ENCODE results near the gene SCFD2. TPM values are rescaled to one million over a fixed set of nuclear protein-coding genes. Genes with fewer than 3 reads are reported as not detected.
"Not testable (repeated sequence)": the region's sequence is repeated elsewhere in the genome, so short reads cannot be mapped to it uniquely, and the experiment has no call there.

Gene SCFD2
- total RNA-seq, 1 experiment from 2014 or later, result 25.3 TPM

DNA sequence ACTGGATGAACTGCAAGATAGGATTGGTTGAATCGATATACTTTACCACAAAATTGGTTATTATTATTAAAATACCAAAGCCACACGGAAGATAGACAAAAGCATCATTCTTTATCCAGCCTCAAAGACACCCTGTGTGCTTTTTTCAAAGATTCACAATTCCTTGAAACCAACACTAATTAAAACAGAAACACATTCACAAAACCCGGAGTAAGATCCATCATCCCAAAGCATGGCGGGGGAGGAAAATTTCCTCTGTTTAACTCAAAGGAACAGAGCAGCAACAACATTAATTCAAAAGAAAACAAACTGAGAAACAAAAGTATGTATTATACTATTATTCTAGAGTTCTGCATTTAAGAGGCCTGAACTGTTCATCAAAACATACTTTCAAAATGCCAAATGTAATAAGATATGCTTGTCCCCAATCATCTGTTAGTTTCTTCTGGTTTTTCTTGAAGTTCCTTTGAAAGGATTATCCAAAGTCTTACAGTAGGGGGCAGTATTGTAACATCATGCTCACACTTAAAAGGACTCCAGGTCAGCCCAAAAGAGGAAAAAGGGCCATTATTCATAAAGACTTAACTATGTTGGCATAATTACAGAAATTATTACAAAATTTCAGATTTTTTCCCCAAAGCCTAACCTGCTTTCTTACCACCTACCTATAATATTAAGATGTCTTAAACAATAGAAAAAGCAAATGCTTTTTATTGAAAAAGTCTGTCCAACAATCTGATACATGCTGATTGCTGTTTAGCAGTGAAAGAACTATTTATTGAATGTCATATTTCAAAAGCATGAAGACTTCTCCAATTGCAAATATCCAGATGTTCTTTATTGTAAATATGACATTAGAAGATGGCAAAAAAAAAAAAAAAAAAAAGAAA, 168.7 kb downstream of the SCFD2 start:
- Histone ChIP-seq H3K36me3 (no peaks in the 10 kb centered on the region), H3K27me3 (no peaks in the 10 kb centered on the region), H3K4me3 (peak overlapping the region; percentile 53), H3K9me3 (replicated peaks) (no peaks in the 10 kb centered on the region), H3K27ac (peak overlapping the region; percentile 97), H3K4me1 (peaks cover 18% of the 10 kb centered on the region)
- peak; percentile 34 to 96 for DNase-seq

DNA sequence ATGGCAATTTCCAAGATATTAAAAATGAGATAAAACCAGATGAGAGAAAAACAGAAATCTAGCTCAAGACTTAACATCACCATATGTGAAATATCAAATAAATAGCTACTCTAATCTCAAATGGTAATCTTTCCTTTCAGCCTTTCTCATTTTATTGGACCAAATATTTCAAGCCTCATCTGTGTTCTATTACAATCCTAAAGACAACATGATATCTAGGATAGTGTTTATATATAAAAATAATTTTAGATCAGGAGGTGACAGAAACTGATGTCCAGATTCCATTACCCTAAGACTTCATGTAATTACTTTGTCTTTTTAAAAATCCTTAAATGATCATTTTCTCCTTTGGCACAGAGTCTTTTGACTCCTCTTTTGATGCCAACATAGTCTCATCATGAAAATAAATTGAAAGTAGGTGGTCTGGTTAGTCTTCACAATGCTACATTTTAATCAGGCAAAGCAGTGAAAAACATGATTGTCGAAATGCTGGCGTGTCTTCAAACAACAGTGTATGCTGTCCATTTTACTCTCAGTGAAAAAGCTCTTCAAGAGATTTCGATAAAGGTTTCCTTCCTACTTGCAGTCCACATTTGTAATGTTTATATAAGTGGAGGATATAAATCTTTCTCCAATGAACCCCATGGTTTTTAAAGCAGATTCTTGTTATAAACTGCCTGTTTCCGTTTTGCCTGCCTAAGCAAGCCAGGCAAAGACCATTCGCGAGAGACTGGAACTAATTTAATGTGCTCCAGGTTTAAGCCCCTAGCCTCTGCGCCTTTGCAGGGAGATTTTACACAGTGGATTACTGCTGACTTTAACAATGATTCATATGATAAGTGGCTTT, 169.8 kb downstream of the SCFD2 start:
- Histone ChIP-seq H3K9me3 (replicated peaks) (no peaks in the 10 kb centered on the region), H3K27ac (peak overlapping the region; percentile 97), H3K36me3 (no peaks in the 10 kb centered on the region), H3K27me3 (no peaks in the 10 kb centered on the region), H3K4me3 (peak overlapping the region; percentile 53), H3K4me1 (peaks cover 18% of the 10 kb centered on the region)
- DNase-seq, result peak; percentile 87 to 96

DNA sequence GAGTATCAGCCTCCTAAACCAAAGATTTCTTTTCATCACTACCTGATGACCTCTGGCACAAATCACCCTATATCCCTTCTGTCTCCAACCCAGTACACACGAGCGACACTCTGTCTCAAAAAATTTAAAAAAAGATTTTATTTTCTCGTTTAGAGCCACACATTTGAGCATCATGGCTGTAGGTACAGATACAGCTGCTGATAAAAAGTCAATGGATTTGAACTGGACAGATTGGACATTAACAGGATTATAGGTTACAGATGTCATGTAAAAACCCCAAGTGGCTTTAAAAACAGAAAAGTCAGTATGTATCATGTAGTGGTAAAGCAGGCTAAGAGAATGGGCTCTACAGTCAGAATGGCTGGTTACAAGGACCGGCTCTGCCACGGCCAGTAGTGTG, 171.1 kb downstream of the SCFD2 start:
- no peaks in the 10 kb centered on the region for H3K9me3 ChIP-seq (replicated peaks)
- no peaks in the 10 kb centered on the region for H3K36me3 ChIP-seq
- peaks cover 18% of the 10 kb centered on the region for H3K4me1 ChIP-seq
- H3K27ac ChIP-seq, result peak overlapping the region; percentile 97
- H3K4me3 ChIP-seq, result no peak overlapping the region
- no peak for DNase-seq
- no peaks in the 10 kb centered on the region for H3K27me3 ChIP-seq

DNA sequence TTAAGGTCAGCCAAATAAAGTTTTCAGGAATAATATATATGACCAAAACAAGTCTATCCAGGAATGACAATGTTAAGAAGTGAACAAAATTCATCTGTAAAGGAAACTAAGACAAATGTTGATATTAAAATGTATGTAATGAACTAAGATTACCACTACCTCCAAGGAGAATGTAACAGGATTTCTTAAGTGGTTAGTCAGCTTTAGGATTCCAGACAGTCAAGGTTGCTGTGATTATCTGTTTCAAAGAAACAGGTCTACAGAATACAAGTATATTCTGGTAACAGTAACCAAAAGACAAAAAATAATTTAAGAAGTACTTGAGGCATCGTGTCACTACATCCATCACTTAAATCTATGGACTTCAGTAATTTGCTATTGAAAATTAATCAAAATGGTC, 172.8 kb downstream of the SCFD2 start:
- no peaks in the 10 kb centered on the region for H3K27me3 ChIP-seq
- no peak for DNase-seq
- H3K4me1 ChIP-seq, result peaks cover 23% of the 10 kb centered on the region

DNA sequence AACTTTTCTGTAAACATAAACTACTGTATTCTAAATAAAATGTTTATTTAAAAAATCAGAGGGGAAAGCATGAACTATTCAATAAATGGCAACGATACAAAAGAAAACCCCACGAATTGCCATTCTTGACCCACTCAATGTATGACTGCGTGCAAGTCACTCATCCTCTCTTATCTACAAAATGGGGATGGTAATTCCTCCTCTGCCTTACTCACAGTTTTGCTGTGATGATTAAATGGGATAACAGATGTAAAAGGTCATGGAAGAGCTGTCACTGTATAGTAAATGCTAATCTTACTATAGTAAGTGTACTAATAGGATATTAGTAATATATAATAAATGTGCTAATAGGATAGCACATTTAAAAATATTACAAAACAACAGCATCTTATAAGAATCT, 173.4 kb downstream of the SCFD2 start:
- no peaks in the 10 kb centered on the region for H3K27me3 ChIP-seq
- no peak overlapping the region for H3K27ac ChIP-seq
- no peak for DNase-seq
- peaks cover 19% of the 10 kb centered on the region for H3K4me1 ChIP-seq
- H3K9me3 ChIP-seq (replicated peaks), result no peaks in the 10 kb centered on the region
- no peaks in the 10 kb centered on the region for H3K36me3 ChIP-seq
- no peak overlapping the region for H3K4me3 ChIP-seq

More for the DNA sequence above, 172.8 kb downstream of the SCFD2 start:
- Histone ChIP-seq H3K4me3 (no peak overlapping the region), H3K36me3 (no peaks in the 10 kb centered on the region), H3K27ac (no peak overlapping the region), H3K9me3 (replicated peaks) (no peaks in the 10 kb centered on the region)

DNA sequence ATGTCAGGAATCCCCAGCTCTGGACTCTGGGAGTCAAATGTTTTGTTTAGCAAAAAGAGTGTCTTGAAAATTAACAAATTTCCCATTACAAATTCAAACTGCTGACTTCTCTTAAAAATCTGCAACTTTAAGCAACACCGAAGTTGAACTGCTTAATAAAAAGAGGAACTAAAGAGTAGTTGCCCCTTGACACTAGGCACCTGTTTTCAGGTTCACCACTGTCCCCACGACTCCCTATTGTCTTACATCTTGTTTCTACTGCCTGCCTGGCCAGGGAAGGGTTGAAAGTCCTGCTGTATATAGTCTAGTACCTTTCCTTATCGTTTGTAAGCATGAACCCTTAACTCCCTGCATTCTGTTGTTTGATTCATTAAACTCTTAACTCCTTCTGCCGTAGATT, 173.9 kb downstream of the SCFD2 start:
- DNase-seq, result no peak
- Histone ChIP-seq H3K27me3 (no peaks in the 10 kb centered on the region), H3K9me3 (replicated peaks) (no peaks in the 10 kb centered on the region), H3K27ac (no peak overlapping the region), H3K4me1 (peaks cover 19% of the 10 kb centered on the region), H3K36me3 (no peaks in the 10 kb centered on the region), H3K4me3 (no peak overlapping the region)

DNA sequence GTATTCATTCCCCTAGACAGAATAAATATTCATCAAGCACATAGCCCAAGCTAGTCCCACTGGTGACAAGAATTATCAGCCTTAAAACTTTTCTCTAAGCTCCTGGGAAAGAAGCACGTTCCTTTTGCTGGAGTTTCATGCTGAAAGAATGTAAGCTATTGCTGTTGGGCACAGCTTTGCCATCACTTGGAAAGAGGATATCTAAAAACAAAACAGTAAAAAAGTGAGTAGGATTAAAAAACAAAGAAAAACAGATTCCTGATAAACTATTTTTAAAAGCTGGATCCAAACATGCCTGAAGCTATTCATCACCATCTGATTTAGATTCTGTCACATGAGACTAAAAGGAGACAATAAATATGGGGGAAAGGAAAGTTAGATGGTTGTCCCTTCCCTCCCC, 176.8 kb downstream of the SCFD2 start:
- peaks cover 6% of the 10 kb centered on the region; the same call in 1 of the 2 replicates for H3K4me1 ChIP-seq
- DNase-seq, result no peak
- no peaks in the 10 kb centered on the region for H3K9me3 ChIP-seq (replicated peaks)
- no peaks in the 10 kb centered on the region for H3K27me3 ChIP-seq
- H3K27ac ChIP-seq, result no peak overlapping the region
- no peaks in the 10 kb centered on the region for H3K36me3 ChIP-seq
- no peak overlapping the region for H3K4me3 ChIP-seq

DNA sequence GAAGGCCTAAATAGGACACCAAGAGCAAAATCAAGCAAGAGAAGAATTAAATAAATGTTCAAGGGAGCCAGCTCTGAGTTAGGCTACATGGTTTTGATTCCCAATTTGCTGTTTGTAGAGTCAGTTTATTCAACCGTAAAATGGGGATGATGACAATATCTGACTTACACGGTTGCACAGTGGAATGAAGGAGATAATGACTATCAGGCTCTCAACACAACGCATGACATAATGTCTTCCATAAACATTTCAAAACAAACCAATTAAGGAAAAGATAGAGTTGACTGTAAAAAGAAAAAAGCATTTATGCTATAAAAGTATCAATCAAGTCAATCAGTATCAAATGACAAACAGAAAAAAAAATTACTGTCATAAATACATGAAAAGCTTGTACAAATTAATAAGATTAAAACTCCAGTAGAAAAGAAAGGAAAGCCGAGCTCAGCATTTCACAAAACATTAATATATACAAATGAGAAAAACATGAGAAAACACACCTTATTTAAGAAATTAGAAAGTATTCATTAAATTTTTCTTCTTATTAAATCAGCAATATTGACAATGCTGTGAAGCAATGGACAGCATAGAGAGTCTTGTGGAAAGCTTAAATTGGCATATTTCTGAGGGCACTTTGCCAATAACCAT, 179.0 kb downstream of the SCFD2 start:
- Histone ChIP-seq H3K36me3 (no peaks in the 10 kb centered on the region), H3K27me3 (no peaks in the 10 kb centered on the region), H3K9me3 (replicated peaks) (no peaks in the 10 kb centered on the region), H3K4me1 (peaks cover 6% of the 10 kb centered on the region; the same call in 1 of the 2 replicates), H3K27ac (no peak overlapping the region), H3K4me3 (no peak overlapping the region)
- no peak for DNase-seq

DNA sequence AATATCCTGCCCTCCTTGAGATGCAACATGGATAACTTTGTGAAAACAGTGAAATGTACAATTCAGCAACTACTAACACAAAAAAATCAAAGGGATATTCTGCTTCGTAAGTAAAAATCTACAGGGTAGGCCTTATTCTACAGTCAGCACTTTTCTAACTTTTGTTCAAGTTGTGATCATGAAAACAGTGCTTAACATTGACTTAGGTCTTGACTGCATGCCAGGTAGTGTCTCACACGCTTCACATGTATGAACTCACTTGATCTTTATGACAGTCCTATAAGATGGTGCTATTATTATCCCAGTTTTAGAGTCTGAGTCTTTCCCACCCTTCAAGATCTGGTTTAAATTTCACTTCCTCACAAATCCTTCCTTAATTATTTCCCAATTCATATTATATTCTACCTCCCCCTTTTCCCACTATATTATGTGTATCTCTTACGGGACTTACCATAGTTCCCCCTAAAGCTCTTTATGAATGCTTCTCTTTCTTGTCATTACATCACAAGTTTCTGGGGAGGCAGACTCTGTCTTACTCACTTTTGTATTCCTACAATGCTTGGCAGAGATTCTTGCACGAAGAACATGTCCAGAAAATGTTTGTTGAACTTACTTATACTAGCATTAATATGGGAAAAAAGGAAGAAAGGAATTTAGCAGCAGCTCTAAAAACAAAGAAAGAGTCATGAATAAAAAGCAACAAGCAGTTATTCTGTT, 179.8 kb downstream of the SCFD2 start:
- no peak for DNase-seq
- Histone ChIP-seq H3K4me1 (peaks cover 6% of the 10 kb centered on the region; the same call in 1 of the 2 replicates), H3K36me3 (no peaks in the 10 kb centered on the region), H3K27ac (no peak overlapping the region), H3K27me3 (no peaks in the 10 kb centered on the region), H3K9me3 (replicated peaks) (no peaks in the 10 kb centered on the region), H3K4me3 (no peak overlapping the region)

DNA sequence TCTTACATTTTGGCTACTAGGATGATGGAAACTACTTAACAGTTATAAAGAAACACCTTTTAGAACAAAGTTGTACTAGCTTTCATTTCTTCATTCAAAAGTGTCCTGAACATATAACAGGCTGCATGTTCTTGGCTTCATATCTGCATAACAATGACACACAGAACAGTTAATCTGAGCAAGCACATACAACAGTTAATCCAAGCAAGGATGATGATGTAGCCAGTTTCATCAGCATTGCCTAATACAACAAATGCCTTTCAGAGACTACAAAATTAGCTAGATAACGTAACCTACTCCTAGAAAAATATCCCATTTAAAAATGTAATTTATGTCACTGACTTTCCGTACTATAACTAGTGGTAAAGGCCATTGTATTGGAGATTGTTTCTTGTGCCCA, 182.1 kb downstream of the SCFD2 start:
- DNase-seq, result no peak
- Histone ChIP-seq H3K36me3 (no peaks in the 10 kb centered on the region), H3K4me1 (peaks cover 4% of the 10 kb centered on the region; the same call in 1 of the 2 replicates), H3K9me3 (replicated peaks) (no peaks in the 10 kb centered on the region), H3K27ac (no peak overlapping the region), H3K4me3 (no peak overlapping the region), H3K27me3 (no peaks in the 10 kb centered on the region)

DNA sequence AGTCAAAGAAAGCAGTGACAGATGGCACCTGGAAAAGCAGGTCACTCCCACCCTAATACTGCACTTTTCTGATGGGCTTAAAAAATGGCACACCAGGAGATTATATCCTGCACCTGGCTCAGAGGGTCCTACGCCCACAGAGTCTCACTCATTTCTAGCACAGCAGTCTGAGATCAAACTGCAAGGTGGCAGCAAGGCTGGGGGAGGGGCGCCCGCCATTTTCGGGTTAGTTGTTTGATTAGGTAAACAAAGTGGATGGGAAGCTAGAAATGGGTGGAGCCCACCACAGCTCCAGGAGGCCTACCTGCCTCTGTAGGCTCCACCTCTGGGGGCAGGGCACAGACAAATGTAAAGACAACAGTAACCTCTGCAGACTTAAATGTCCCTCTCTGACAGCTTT, 188.1 kb downstream of the SCFD2 start:
- not testable (repeated sequence) for DNase-seq; H3K9me3 ChIP-seq (replicated peaks); H3K36me3 ChIP-seq

DNA sequence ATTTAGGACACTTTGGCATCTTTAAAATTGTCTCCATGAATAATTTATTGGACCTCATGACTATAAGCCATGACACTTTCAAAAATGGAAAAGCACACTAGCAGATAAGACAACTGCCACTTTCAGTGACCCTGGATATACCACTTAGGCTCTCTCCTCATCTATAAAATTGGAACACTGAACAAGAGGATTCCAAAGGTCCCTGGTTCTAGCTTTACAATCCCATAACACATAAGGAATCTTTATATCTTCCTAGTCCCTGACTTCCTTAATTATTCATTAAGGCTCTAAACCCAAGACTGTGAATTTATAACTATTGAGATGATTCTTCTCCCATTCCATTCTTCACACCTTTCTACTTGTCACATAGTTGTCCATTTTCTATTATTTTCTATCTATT, 190.2 kb downstream of the SCFD2 start:
- H3K9me3 ChIP-seq (replicated peaks), result peaks cover 3% of the 10 kb centered on the region; the same call in 1 of the 2 replicates
- H3K27ac ChIP-seq, result no peak overlapping the region
- DNase-seq, result no peak
- H3K27me3 ChIP-seq, result no peaks in the 10 kb centered on the region
- H3K4me3 ChIP-seq, result no peak overlapping the region
- no peaks in the 10 kb centered on the region for H3K36me3 ChIP-seq
- no peaks in the 10 kb centered on the region for H3K4me1 ChIP-seq

More for the DNA sequence above, 188.1 kb downstream of the SCFD2 start:
- H3K27me3 ChIP-seq, H3K4me1 ChIP-seq, H3K27ac ChIP-seq, H3K4me3 ChIP-seq: not testable (repeated sequence)

DNA sequence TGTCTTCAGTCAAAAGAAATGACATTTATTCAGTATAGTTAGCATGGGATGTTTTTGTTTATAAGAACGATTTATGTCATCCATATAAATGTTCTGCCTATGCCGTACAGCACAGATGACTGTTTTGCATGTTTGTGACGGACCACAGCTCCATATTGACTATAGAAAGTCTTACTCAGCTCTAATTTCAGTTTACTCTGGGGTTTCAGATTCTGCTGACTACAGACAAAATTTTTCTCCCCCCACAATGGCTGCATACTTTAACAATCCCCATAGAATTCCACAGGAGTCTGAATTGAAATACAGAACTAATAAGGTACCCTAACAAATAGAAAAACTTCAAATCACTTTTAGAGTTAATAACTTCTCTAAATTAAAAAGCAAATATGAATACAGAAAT, 191.0 kb downstream of the SCFD2 start:
- H3K9me3 ChIP-seq (replicated peaks), result peaks cover 3% of the 10 kb centered on the region; the same call in 1 of the 2 replicates
- H3K36me3 ChIP-seq, result no peaks in the 10 kb centered on the region
- no peak overlapping the region for H3K27ac ChIP-seq
- no peaks in the 10 kb centered on the region for H3K4me1 ChIP-seq
- H3K4me3 ChIP-seq, result no peak overlapping the region
- H3K27me3 ChIP-seq, result no peaks in the 10 kb centered on the region
- no peak for DNase-seq

DNA sequence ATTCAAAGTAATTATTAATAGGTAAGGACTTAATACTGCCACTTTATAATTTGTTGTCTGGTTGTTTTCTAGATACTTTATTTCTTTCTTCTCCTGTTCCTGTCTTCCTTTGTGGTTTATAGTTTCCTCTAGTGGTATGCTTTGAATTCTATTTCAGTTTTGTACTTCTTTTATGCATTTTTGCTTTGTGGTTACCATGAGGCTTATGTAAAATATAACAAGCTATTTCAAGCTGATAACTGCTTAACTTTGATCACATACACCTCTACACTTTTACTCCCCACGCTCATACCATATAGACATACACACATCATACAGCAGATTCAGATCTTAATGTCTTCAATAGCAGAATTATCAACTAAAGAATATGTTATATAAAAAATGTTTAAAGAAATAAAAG, 192.3 kb downstream of the SCFD2 start:
- Histone ChIP-seq H3K4me3 (no peak overlapping the region), H3K27ac (no peak overlapping the region), H3K36me3 (no peaks in the 10 kb centered on the region), H3K4me1 (no peaks in the 10 kb centered on the region), H3K27me3 (no peaks in the 10 kb centered on the region), H3K9me3 (replicated peaks) (peaks cover 3% of the 10 kb centered on the region; the same call in 1 of the 2 replicates)
- no peak for DNase-seq

All from SJCRH30 (cell line).